HG03442 (cell line): Measurements from ENCODE around the gene PLEKHG3.
"Not testable (repeated sequence)": the region's sequence is repeated elsewhere in the genome, so short reads cannot be mapped to it uniquely, and the experiment has no call there.

ENCODE experiments used
- ATAC-seq: cut with Tn5 transposase; IDR thresholded peaks from one replicate; pipeline ENCODE4 v1.9.1; 2021; ENCODE audit warnings: mild to moderate bottlenecking, moderate library complexity; ENCODE audit not compliant: unreplicated experiment

Gene PLEKHG3

GRCh38 chr14:64686282-64686615, 18.0 kb upstream of the PLEKHG3 start:
- no peak for ATAC-seq

GRCh38 chr14:64688031-64688430, 16.2 kb upstream of the PLEKHG3 start:
- ATAC-seq, result no peak

DNA sequence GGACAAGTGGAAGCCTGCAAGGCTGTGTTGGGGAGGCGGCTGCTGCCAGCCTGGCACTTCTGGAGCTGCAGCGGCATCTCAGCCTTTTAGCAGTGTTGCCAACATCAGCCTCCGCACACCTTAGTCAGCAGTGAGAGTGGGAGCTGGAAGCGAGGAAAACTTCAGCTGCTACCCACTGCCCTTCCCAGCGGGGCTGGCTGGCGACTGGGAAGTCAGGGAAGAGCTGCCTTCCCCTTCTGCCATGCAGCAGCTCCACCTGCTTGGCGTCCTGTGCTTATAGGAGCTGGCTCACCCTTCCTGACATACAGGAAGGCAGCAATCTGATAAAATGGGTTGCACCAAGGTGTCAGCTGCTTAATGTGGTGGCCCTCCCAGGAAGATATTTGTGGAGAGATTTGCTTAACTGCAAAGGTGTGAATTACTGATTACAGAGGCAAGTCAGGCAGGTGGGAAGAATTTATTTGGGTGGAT, 15.4 kb upstream of the PLEKHG3 start:
- ATAC-seq, result no peak

- no peak for ATAC-seq
Observed at GRCh38 chr14:64689289-64689688, 14.9 kb upstream of the PLEKHG3 start.

DNA sequence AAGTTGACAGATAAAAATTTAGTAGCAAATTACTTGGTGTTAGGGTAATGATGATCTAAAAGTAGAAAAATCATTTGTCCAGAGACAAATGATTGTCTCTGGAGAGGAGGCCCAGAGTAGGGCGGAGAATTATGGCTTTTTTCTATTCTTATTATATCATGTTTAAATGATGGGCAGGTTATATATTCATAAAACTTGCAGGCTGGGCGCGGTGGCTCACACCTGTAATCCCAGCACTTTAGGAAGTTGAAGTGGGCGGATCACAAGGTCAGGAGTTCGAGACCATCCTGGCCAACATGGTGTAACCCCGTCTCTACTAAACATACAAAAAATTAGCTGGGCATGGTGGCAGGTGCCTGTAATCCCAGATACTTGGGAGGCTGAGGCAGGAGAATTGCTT, 13.6 kb upstream of the PLEKHG3 start:
- not testable (repeated sequence) for ATAC-seq

DNA sequence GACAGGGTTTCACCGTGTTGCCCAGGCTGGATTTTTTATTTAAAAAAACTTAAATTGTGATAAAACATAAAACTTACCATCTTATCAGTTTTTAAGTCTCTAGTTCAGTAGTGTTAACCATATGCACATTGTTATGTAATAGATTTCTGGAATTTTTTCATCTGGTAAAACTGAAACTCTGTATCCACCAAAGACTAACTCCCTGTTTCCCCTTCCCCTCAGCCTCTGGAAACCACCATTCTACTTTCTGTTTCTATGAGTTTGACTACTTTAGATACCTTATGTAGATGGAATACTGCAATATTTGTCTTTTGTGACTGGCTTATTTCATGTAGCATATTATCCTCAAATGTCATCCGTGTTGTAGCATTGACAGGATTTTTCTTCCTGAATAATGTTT, 12.8 kb upstream of the PLEKHG3 start:
- no peak for ATAC-seq

- ATAC-seq, result no peak
Observed at GRCh38 chr14:64692189-64692985, 11.8 kb upstream of the PLEKHG3 start.

DNA sequence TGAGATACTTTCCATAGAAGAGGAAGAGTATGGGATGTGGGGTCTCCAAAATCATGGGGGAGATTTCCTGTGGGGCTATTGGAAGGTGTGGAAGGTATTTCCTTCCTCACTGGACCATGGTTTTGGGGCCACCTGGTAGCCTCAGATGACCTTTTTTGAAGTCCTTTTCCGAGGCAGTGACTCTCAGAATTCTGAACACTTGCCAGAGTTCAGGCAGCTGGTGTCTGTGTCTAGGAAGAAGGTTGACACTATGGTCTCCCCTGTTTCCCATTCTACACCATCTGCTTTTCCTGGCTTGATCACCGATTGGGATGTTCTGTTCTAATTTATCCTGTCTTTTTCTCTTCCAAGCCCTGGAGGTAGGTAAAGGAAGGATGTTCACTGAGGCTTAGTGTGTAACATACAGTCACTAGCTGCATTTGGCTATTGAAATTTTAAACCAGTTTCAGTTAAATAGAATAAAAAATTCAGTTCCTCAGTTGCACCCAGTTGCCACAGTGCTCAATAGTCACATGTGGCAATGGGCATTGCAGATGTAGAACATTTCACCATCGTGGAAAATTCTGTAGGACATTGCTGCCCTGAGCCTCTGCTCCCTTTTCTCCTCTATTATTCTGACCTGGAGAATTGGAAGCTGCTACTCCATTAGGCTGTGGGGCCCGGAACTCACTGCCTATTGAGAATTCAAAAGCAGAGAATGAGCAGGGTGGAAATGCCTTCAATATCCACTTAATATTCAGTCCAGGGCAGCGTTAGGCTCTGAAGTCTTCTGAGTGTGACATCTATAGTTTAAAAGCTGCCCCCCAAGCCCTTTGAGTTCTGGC, 11.0 kb upstream of the PLEKHG3 start:
- ATAC-seq, result no peak

- no peak for ATAC-seq
Observed at GRCh38 chr14:64693810-64694165, 10.4 kb upstream of the PLEKHG3 start.

- ATAC-seq, result no peak
Observed at GRCh38 chr14:64695071-64695470, 9.2 kb upstream of the PLEKHG3 start.

GRCh38 chr14:64696355-64696857, 7.8 kb upstream of the PLEKHG3 start:
- no peak for ATAC-seq

GRCh38 chr14:64698903-64699302, 5.3 kb upstream of the PLEKHG3 start:
- no peak for ATAC-seq

GRCh38 chr14:64700290-64700689, 3.9 kb upstream of the PLEKHG3 start:
- ATAC-seq, result no peak

DNA sequence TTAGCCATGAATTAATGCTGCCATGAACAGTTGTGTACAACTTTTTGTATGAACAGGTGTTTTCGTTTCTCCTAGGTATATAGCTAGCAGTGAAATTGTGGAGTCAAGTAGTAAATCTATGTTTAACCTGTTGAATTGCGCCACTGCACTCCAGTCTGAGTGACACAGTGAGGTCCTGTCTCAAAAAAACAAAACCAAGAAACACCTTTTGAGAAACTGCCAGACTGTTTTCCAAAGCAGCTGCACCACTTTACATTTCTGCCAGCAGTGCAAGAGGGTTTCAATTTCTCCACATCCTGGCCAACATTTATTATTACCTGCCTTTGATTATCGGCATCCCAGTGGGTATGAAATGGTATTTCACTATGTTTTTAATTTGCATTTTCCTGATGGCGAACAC, 3.3 kb upstream of the PLEKHG3 start:
- ATAC-seq, result no peak

DNA sequence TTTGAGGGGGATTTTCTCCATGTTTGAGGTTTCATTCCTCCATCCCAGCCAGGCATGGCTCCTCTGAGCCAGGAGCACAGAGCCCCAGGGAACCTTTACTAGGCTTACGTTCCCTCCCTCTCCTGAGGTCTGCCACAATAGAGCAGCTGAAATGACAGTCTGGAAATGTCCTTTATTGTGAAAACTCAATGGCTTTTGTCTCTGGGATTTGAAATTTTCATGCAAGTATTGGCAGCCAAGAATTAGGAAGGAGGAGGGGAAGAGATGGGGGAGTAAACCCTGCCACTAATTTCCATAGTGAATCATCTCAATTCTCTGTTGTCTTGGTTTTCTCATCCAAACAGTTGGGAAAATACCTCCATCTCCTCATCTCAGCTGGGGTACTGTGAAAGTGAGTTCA, 2.6 kb upstream of the PLEKHG3 start:
- ATAC-seq, result no peak

GRCh38 chr14:64702493-64703394, 1.5 kb upstream of the PLEKHG3 start:
- no peak for ATAC-seq

DNA sequence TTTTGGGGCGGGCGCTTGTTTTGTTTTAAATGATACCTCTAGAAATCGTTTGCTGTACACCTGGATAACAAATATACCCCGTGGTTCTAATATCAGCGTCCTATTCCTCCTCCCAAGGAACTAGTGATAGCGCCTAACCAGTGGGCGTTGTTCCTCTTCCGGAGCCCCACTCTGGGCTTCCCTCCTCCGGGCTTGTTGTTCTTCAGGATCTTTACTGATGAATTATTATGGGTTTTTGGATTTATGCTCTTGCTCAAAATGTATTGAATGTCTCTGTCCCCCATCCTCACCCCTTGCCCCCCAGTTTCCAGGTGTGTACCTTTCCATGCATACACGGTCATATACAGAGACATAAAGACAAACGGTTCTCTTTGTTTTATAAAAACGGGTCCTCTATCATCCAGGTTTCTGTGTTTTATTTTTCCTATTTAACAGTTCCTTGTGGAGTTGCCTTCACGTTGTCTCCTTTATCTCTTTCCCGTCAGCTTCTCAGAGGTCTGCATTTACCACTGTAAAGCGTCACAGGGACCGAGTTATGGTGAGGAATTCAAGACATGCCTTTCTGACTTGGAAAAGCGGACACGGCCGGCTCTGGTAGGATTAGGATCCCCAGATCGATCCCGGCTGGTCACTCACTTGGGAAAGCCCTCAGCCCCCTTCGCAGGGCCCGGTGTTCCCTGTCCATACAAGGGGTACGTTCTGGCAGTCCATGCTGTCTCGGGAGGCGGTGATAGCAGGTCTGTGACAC, 655 bp upstream of the PLEKHG3 start:
- ATAC-seq, result no peak

DNA sequence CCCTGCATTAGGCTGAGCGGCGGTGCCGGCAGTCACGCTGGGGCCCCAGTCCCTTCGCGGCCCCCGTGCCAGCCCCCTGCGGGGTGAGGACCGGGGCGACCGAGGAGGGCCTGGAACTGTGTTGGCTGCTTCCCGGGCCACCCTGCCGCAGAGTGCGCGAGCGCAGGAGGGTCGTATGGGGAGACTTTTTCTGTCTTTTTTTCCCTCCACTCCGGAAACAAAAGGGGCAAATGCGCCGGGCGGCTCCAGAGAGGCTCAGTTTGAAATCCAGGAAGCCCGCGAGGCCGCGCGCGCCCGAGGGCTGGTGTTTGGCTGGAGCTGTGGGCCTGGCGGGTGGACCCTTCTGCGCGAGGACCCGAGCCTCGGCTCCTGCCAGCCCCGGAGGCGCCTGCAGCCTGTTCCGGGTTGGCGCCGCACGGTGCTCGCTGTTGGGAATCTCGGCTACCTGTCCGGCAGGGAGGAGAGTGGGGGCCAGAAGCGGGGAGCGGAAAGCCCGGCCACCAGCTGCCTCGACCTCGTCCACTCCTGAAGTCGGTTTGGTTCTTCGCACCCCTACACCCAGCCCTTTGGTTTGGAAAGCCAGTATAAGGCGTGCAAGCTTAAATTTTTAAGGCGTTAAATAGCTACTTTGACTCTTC, 638 bp downstream of the PLEKHG3 start:
- no peak for ATAC-seq

DNA sequence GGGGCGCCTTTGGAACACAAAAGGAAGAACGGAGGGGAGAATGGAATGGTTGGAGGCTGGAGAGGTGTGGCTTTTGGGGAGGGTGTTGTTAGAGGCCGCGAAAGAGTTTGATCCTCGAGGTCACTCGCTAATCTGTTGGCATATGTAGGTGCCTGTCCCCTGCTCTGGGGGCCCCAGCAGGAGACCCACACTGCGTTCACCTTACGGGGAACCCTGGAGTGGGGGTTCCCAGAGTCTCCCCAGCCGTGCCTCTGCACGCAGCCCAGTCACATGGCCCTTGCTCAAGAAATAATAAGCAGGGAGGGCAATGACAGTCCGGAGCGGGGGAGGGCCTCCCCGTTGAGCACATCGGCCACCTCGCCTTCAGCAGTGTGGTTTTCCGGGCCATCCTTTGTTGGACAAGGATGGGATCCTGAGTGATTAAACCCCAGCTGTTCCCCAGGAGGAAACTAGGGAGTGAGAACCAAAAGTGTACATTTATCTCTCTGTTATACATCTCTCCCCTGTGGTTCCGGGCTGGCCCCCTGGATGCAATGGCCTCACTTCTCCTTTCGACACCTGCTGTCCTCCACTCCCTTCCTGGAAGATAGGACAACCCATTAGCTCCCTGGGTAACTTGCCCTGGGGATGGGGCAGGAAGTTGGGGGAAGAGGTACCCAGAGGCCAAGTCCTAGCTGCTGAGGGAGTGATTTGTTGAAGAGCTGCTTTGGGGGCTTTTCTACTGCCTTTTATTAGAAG, 1.3 kb downstream of the PLEKHG3 start:
- ATAC-seq, result no peak
